Measurements from ENCODE around the gene LAMB1. TPM values are rescaled to one million over a fixed set of nuclear protein-coding genes. Genes with fewer than 3 reads are reported as not detected.

The LAMB1 gene
- total and polyA plus RNA-seq, 7 donors: 17.0 to 45.9 (median 25.8) TPM

DNA sequence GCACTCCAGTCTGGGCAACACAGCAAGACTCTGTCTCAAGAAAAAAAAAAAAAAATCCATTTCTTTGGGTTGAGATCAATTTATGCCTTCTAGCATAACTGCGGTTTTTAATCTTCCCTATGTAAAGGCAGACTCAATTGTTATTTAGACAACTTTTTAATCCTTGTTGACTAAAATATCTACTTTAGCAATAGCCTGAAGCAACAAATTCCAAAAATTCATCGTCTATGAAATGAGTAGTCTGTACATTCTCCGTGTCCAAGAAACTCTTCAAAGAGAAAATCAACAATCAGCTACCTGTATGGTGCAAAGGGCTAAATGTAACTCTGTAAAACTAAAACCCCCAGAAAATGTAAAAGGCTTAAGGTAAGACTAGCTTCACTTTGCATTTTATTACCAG lies 22.8 kb downstream of the LAMB1 start:
- intact Hi-C loops (cut with DNase I): no loop called here
- peaks cover 0 to 5% (median 0%) of the 10 kb centered on the region in 3 donors for H3K27me3 ChIP-seq (ENCODE audit: insufficient read depth in 3 of 3, low read length in 2 of 3)
- H3K4me3 ChIP-seq: no peak overlapping the region
- no peaks in the 10 kb centered on the region for H3K9me3 ChIP-seq
- no peaks in the 10 kb centered on the region for H3K4me1 ChIP-seq
- TF ChIP-seq, protein P1, sequence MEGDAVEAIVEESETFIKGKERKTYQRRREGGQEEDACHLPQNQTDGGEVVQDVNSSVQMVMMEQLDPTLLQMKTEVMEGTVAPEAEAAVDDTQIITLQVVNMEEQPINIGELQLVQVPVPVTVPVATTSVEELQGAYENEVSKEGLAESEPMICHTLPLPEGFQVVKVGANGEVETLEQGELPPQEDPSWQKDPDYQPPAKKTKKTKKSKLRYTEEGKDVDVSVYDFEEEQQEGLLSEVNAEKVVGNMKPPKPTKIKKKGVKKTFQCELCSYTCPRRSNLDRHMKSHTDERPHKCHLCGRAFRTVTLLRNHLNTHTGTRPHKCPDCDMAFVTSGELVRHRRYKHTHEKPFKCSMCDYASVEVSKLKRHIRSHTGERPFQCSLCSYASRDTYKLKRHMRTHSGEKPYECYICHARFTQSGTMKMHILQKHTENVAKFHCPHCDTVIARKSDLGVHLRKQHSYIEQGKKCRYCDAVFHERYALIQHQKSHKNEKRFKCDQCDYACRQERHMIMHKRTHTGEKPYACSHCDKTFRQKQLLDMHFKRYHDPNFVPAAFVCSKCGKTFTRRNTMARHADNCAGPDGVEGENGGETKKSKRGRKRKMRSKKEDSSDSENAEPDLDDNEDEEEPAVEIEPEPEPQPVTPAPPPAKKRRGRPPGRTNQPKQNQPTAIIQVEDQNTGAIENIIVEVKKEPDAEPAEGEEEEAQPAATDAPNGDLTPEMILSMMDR (IDR thresholded peaks at IDR 0.05): no peak
- ATAC-seq: no peak
- DNase-seq: no peak
- H3K27ac ChIP-seq: no peak overlapping the region
- peaks cover 0 to 26% of the 10 kb centered on the region in 2 donors for H3K36me3 ChIP-seq (ENCODE audit: insufficient read depth in 1 of 2, low read depth in 1 of 2)
- 97 to 98% (median 98%) methylated on average over 3 of the region's 3 CpGs for WGBS, 3 donors

DNA sequence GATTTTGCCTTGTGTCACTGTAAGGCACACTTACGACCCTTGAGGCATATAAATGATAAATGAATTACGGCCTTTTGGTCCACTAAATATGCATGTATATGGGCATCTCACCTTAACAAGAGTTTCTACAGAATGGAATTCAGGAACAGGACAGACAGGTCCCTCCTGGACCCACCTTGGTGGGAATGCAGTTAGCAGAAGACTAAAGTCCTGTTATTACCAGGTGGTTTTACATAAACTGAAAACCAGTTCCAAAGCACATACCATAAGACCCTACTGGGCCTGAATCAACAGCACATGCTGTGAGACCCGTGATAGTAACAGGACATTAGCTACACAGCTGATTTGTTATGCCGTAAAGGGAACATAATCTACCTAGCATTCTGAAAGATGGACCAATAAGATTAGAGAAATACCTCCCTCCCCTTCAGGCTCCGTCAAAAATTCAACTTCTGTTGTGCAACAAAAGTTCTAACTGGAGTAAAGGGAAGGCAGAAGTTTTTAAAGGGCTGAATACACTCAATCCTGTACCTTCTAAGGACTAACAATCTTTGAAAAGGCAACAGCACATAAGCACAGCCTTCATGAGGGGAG lies 24.0 kb downstream of the LAMB1 start:
- peaks cover 0 to 27% of the 10 kb centered on the region in 2 donors for H3K36me3 ChIP-seq (ENCODE audit: insufficient read depth in 1 of 2, low read depth in 1 of 2)

DNA sequence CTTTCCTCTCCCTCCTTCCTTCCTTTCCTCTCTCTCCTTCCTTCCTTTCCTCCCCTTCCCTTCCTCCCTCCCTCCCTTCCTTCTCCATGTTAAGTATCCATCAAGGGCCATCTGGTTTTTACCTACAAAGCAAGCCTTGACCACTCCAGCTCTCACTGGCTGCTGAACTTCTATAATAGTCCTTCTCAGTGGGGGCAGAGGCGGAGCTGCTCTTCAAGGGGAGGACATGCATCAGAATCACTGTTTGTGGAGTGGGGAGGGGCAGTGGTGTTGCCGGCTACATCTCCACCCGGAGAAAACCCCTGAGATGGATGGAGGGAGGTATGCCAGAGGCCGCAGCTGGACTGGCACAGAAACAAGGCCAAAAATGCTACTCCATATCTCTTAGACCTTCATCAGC lies 25.9 kb downstream of the LAMB1 start:
- DNase-seq: no peak
- Histone ChIP-seq H3K4me3 (no peak overlapping the region), H3K9me3 (no peaks in the 10 kb centered on the region), H3K36me3 (ENCODE audit: insufficient read depth in 1 of 2, low read depth in 1 of 2) (peaks cover 0 to 27% of the 10 kb centered on the region in 2 donors), H3K27me3 (ENCODE audit: insufficient read depth in 3 of 3, low read length in 2 of 3) (peaks cover 0 to 5% (median 4%) of the 10 kb centered on the region in 3 donors), H3K4me1 (peaks cover 4% of the 10 kb centered on the region), H3K27ac (no peak overlapping the region)
- TF ChIP-seq, protein P1 (IDR thresholded peaks at IDR 0.05): no peak
- intact Hi-C loops (cut with DNase I): no loop called here
- no peak for ATAC-seq
- WGBS, 3 donors: 56 to 67% (median 62%) methylated on average over 4 of the region's 4 CpGs

More for the DNA sequence above, 24.0 kb downstream of the LAMB1 start:
- Histone ChIP-seq H3K27me3 (ENCODE audit: insufficient read depth in 3 of 3, low read length in 2 of 3) (peaks cover 0 to 5% (median 4%) of the 10 kb centered on the region in 3 donors), H3K9me3 (no peaks in the 10 kb centered on the region), H3K4me3 (no peak overlapping the region), H3K4me1 (no peaks in the 10 kb centered on the region), H3K27ac (no peak overlapping the region)
- DNase-seq (no peak), ATAC-seq (no peak)
- TF ChIP-seq, protein P1 (IDR thresholded peaks at IDR 0.05): no peak
- WGBS, 3 donors: 90 to 92% (median 90%) methylated on average over 5 of the region's 5 CpGs
- intact Hi-C loops (cut with DNase I): no loop called here

DNA sequence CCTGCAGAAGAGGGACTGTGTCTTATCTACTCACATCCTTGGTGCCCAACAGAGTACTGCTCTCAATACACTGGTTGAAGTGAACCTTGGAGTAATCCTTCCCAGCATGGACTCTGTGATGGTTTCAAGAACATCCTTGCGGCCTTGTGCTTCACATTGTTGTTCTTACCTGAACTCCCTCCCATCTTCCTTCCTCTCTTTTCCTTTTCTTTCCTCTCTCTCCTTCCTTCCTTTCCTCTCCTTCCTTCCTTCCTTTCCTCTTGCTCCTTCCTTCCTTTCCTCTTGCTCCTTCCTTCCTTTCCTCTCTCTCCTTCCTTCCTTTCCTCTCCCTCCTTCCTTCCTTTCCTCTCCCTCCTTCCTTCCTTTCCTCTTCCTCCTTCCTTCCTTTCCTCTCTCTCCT lies 26.3 kb downstream of the LAMB1 start:
- Histone ChIP-seq H3K27ac (no peak overlapping the region), H3K9me3 (no peaks in the 10 kb centered on the region), H3K36me3 (ENCODE audit: insufficient read depth in 1 of 2, low read depth in 1 of 2) (peaks cover 0 to 27% of the 10 kb centered on the region in 2 donors), H3K4me1 (peaks cover 4% of the 10 kb centered on the region), H3K27me3 (ENCODE audit: insufficient read depth in 3 of 3, low read length in 2 of 3) (peaks cover 0 to 5% (median 4%) of the 10 kb centered on the region in 3 donors), H3K4me3 (no peak overlapping the region)
- DNase-seq (no peak), ATAC-seq (no peak)
- intact Hi-C loops (cut with DNase I): no loop called here
- 48 to 100% (median 100%) methylated on average over 1 of the region's 1 CpG for WGBS, 3 donors
- TF ChIP-seq, protein P1 (IDR thresholded peaks at IDR 0.05): no peak
